RPMI7951 (cell line): ENCODE measurements around the gene TMEM91. TPM values are rescaled to one million over a fixed set of nuclear protein-coding genes. Genes with fewer than 3 reads are reported as not detected.
A peak's percentile ranks its signal among the peaks of the same experiment; 100 is the strongest.
"Not testable (repeated sequence)": the region's sequence is repeated elsewhere in the genome, so short reads cannot be mapped to it uniquely, and the experiment has no call there.

Source experiments
- DNase-seq: peaks from one replicate; pipeline ENCODE4 v3.0.0-alpha.2; 2012; ENCODE audit warnings: low read depth
- total RNA-seq: library from RNA; depleted of rRNA; stranded (reverse); fragments of >200 nt; shearing (Covaris generic); gene quantifications from 2 replicates; pipeline ENCODE4 v1.2.3, GENCODE V29; 2014; rRNA removed

TMEM91 gene
- total RNA-seq = 2.4 and 4.8 TPM in 2 replicates

DNA sequence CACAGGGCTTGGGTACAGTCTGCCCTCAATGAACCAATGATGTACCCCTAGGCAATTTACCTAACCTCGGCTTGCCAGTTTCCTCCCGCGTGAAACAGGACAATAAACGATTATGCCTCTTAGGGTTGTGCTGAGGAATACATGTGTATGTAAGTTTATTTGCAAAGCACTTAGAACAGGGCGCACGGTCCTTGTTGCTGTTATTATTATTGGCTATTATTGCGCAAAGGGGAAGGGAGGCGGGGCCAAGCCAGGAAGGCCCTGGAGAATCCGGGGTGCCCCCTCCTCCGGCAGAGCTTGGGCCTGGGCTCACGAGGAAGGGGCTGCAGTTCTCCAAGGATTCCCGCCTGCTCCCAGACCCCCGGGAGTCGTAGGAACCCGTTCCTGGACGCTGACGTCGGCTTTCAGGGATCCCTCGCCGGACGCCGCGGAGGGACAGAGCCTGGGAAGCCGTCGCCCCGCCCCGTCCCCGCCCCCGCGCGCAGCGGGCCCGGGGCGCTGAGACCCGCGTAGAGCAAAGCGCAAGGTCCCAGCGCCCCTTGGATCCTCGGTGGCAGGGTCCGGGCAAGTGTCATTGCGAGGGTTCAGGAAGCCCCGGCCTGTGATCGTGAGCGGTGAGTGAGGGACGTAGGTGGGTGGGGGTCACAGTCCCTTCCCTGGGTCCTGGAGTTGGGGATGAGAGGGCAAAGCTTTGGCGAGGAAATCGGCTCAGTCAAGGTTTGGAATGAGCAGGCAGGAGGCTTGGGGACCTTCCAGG lies at the start of gene TMEM91:
Gene TMEM91, plus strand, starts transcription at position 293 of the 757 bp plus-strand sequence. CDS start 1,777 bp downstream, outside the sequence.
- DNase-seq = peak; percentile 22

- DNase-seq = peak; percentile 36
Observed at GRCh38 chr19:41327076-41327575, 49.2 kb upstream of the TMEM91 start.

DNA sequence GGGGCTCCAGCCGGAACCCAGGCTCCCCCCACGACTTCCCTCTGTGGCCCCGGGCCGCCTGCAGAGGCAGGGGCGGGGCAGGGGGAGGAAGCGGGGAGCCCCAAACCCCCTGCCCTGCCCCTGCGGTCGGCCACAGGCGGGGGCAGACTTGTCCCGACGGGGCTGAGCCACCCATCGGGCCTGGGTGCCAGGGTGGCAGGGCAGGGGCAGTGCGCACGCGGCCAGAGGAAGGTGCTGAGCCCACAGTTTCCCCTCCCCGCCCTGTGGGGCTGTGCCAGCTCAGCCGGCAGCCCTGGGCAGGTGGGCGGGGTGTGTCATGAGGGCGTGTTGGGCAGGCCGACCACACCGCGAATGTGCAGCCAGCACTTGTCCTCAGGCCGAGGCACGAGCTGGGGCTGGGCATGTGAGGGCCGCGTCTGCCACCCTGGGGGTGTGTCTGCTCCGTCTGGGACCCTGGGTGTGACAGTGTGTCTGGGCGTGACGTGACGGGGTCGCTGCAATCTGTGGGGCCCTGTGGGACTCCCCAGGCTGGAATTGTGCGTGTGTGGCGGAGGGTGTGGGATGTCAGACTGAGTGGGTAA lies 48.7 kb upstream of the TMEM91 start:
- DNase-seq = peak; percentile 81

DNA sequence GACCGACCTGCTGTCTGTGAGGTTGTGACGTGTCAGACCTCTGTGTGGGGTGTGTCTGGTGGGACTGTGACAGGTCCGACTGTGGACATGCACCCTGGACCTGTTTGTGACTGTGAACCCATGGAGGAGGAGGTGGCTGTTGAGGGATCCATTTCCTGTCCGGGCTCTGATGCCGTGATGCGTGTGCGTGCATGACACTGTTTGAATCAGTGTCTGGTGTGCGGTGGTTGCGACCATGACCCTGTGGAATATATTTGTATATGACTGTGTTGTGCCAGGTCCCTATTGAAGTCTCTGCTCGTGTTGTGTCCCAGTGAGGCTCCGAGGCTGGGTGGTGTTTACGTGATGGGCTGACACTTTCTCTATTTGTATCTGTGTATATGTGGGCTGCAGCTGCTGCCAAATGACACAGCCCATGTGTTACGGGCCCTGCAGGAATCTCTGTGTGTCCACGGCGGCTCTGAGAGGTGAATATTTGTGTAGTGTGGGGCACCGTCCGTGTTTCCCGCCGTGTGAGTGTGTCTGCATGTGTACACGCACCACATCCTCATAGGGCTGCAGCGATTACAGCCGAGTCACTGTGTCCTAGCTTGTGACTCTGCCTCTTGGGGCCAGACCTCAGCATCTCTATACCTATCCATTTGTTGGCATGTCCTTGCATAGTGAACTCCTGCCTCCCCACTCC lies 48.0 kb upstream of the TMEM91 start:
- DNase-seq = peak; percentile 63

DNA sequence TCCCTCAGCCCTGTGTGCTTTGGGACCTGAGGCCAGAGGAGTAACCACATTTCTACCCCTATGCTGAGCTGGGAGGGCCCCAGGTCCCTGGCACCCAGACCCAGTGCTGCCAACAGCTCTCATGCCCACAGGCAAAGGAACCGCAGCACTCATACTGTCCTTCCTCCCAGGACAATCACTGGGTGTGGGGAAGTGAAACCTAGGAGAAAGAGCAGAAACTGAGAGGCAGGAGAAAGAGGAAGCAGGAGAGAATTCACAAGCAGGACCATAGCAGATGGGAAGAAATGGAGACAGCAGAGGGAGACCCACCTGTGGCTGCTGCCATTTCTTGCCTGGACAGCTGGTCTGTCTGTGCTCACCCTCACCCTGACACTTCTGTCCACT lies 47.5 kb upstream of the TMEM91 start:
- DNase-seq = peak; percentile 80

GRCh38 chr19:41330481-41330880 lies 45.9 kb upstream of the TMEM91 start:
- DNase-seq = no peak

GRCh38 chr19:41330946-41331678 lies 45.2 kb upstream of the TMEM91 start:
- no peak for DNase-seq

- DNase-seq = no peak
Observed at GRCh38 chr19:41332000-41332399, 44.3 kb upstream of the TMEM91 start.

DNA sequence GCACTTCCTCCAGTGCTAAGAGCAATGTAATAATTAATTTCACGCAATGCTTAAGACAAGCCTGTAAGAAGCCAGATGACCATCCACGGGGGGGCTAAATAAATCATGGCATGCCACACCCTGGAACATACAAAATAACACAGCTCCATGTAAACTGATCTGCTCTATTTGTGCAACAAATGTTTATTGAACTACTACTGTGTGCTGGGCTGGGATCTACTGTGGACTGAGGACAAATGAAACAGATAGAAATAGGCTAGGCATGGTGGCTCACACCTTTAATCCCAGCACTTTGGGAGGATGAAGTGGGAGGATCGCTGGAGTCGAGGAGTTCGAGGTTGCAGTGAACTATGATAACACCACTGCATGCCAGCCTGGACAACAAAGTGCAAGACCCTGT lies 43.9 kb upstream of the TMEM91 start:
- no peak for DNase-seq

- no peak for DNase-seq
Observed at GRCh38 chr19:41334793-41335192, 41.5 kb upstream of the TMEM91 start.

GRCh38 chr19:41335467-41335866 lies 40.9 kb upstream of the TMEM91 start:
- no peak for DNase-seq

DNA sequence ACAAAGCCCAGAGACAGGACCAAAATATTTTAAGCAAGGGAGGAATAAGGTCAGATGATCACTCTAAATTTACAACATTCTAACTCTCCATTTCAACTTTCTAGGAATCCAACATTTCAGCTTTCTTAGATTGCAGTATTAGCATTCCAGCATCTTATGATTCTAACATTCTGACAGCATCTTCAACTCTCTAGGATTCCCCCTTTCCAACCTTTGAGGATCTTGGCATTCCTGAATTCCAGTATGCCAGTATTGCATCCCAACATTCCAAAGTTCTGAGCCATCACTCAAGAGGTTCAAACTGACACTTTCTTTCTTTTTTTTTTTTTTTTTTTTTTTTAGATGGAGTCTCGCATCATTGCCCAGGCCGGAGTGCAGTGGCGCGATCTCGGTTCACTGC lies 36.4 kb upstream of the TMEM91 start:
- peak; percentile 69 for DNase-seq

- DNase-seq = no peak
Observed at GRCh38 chr19:41341669-41342490, 34.5 kb upstream of the TMEM91 start.

DNA sequence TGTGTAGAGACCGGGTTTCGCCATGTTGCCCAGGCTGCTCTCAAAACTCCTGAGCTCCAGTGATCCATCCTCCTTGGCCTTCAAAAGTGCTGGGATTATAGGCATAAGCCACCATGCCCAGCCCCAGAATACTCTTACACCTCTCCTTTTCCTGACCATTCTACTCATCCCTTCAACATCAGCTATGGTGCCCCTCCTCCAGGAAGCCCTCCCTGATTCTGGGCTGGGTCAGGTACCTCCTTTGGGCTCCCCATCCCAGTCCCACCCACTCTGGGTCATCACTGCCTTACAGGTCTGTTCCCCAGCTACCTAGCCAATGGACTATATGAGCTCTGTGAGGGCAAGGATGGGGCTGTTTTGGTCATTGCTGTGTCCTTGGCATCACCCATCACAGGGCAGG lies 32.2 kb upstream of the TMEM91 start:
- DNase-seq = no peak

DNA sequence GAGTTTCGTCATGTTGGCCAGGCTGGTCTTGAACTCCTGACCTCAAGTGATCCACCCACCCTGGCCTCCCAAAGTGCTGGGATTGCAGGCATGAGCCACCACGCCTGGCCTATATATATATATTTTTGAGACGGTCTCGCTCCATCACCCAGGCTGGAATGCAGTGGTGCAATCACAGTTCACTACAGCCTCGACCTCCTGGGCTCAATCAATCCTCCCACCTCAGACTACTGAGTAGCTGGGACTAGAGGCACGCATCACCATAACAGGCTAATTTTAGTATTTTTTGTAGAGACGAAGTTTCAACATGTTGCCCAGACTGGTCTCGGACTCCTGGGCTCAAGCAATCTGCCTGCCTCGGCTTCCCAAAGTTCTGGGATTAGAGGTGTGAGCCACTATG lies 29.4 kb upstream of the TMEM91 start:
- not testable (repeated sequence) for DNase-seq

- DNase-seq = peak; percentile 18
Observed at GRCh38 chr19:41350735-41351338, 25.5 kb upstream of the TMEM91 start.

DNA sequence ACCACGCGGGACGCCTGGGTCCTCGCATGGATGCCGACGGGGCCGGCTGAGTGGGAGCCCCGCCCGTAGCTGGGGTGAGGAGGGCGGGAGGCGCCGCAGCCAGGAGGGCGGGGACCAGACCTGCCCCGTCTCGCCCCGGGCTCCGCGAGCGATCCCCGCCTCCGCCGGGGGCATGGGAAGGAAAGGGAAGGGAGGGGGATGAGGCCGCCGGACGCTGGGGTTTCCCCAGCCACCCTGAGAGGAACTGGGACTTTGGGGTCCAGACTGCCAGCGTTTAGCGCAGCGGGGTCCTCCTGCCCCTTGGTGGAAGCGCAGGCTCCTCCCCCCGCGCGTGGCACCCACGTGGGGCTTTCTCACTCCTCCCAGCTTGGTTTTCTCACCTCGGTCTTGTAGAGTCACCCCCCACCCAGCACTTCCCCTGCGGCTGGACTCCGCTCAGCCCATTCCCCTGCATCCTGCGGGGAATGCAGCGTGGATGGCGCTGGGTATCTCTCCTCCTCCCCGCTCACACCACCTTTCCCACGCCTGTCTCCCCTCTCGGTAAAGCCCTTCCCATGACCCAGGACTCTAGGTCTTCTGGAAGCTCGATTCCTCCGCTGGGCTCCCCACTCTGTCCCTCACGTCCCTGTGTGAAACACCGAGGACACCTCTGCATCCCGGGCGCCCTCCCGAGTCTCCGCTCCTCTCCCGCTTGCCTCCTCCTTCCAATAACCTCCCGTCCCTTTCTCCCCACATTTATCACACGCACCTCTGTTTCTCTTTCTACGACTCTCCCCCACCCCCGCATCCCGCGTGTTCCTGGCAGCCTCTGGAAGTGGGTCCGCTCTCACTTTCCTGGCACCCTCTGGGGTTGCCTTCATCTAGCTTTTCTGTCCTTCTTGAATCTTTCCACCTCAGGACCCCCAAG lies 24.7 kb upstream of the TMEM91 start:
- DNase-seq = peak; percentile 62

GRCh38 chr19:41352279-41352608 lies 24.1 kb upstream of the TMEM91 start:
- DNase-seq = no peak

DNA sequence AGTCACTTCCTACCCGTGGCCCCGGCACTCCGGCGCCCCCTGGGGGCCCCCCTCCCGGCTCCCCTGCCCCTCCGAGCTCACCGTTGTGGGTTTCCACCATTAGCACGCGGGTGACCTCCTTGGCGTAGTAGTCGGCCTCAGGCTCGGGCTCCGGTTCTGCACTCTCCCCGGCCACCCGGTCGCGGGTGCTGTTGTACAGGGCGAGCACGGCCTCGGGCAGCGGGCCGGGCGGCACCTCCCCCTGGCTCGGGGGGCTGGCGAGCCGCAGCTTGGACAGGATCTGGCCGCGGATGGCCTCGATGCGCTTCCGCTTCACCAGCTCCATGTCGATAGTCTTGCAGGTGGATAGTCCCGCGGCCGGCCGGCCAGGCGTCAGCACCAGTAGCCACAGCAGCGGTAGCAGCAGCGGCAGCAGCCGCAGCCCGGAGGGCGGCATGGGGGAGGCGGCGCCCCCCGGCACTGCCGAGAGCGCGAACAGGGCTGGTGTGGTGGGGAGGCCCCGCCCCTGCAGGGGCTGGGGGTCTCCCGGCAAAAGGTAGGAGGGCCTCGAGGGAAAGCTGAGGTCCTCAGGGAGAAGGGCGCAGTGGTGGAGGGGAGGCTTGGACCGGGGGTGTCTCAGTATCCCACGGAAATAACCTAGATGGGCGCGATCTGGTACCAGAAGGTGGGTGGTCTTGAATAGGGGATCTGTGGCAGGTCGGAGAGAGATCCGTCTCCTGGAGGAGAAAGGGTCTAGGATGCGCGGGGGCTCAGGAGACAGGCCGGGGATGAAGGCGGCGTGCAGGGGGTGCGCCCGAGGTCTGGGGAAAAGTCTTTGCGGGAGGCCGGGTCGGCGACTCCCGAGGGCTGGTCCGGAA lies 23.5 kb upstream of the TMEM91 start:
- peak; percentile 59 for DNase-seq
